ENCODE data around the gene SLC26A4. TPM values are rescaled to one million over a fixed set of nuclear protein-coding genes. Genes with fewer than 3 reads are reported as not detected.

SLC26A4 gene
- polyA plus RNA-seq, 1 donor = 0.79 TPM

DNA sequence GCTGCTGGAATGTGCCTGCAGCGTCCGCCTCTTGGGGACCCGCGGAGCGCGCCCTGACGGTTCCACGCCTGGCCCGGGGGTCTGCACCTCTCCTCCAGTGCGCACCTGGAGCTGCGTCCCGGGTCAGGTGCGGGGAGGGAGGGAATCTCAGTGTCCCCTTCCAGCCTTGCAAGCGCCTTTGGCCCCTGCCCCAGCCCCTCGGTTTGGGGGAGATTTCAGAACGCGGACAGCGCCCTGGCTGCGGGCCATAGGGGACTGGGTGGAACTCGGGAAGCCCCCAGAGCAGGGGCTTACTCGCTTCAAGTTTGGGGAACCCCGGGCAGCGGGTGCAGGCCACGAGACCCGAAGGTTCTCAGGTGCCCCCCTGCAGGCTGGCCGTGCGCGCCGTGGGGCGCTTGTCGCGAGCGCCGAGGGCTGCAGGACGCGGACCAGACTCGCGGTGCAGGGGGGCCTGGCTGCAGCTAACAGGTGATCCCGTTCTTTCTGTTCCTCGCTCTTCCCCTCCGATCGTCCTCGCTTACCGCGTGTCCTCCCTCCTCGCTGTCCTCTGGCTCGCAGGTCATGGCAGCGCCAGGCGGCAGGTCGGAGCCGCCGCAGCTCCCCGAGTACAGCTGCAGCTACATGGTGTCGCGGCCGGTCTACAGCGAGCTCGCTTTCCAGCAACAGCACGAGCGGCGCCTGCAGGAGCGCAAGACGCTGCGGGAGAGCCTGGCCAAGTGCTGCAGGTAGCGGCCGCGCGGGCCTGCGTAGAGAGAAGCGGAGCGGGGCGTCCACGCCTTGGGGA is 645 bp downstream of the SLC26A4 start:
- DNase-seq = peak; percentile 31

DNA sequence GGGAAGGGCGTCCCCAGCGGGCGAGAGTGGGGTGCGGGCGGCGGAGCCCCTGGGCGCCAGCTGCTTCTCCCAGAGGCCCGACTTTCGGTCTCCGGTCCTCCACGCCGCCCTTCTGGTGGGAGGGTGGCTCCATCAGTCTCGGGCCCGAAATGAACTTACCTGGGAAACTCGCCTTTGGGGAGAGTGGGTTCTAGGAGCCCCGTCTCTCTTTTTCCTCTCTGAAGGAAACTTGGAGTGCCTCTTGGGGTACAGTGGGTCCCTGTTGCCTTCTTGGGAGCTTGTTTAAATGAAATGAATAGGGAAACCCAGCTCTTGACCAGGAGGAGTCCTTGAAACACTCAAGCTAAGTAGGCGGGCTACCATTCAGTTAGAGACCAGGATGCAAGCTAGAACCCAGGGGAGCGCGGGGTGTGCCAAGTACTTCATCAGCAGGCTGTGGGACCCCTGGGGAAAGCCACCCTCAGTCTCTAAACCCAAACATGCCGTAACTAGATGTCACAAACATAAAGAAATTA is 1.3 kb downstream of the SLC26A4 start:
- DNase-seq = no peak

DNA sequence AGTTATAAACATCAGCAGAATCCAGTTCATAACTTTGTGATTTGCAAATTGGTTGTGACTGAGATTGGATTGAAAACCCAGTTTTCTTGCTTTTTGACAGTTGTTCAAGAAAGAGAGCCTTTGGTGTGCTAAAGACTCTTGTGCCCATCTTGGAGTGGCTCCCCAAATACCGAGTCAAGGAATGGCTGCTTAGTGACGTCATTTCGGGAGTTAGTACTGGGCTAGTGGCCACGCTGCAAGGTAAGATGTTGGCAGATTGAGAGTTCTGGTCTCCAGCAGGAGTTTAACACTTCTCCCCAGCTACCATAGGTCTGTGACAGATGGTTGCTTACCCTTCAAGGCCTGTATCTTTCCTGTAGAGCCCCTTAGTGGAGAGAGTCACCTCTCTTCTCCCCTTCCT is 2.6 kb downstream of the SLC26A4 start:
- DNase-seq = no peak

DNA sequence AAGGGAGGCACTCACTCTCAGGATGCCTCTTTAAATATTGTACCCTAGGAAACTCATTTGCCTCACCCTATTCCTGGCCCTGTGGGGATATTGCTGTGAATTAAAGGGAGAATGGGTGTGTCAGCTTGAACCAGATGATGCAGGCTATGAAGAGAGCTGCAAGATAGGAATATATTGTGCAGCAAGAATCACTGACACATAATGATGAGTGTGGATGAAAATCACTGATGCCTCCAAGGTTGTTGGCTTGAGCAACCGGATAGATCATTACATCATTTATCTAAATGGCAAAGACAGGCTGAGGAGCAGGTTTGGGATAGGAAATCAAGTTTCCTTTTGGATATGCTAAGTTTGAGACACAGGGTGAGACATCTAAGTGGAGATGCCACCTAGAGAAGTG is 6.2 kb downstream of the SLC26A4 start:
- DNase-seq = no peak

DNA sequence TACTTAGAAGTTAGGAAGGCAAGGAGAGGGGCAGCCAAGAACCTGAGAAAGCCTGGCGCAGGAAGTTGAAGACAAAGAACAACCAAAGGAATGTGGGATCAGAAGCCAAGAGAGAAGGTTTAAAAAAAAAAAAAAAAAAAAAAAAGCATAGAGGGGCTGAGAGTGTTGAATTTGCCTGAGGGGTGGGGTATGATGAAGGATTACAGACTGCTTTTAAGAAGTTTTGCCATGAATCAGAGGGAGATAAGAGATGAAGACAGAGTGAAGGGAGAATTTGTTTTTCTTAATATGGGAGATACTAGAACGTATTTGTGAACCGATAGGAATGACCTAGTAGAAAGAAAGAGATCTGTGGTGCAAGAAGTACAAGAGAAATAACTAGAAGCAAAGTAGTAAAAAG is 6.7 kb downstream of the SLC26A4 start:
- no peak for DNase-seq

DNA sequence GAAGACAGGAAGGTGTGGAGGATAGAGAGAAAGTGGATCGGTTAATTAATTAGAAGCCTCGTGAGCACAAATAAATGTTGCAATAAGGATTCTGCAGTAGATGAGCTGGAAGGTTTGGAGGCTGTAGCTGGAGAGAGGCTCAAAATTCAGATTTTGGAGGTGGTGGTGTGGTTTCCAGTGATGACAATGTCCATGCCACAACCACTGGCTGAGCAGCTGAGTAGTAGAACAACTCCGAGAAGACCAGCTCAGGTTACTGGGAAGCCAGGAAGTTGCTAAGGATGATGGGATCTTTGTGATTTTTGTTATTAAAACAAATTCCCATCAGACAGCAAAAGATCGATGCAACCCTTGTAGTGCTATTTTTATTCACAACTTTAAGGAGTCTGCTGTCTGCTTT is 7.7 kb downstream of the SLC26A4 start:
- no peak for DNase-seq

DNA sequence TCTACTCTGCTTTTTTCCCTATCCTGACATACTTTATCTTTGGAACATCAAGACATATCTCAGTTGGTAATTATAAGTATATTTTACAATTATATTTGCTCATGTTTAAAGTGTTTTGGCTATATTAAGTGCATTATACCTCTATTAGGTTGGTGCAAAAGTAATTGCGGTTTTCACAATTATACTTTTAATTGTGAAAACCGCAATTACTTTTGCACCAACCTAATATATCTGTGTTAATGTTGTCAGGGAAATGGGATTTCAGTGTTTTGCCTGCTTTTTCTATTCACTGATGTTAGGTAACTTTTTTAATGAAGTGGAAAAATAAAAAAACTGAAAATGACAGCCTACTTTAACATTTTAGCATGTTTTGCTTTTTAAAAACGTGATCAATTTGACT is 11.6 kb downstream of the SLC26A4 start:
- DNase-seq = no peak

DNA sequence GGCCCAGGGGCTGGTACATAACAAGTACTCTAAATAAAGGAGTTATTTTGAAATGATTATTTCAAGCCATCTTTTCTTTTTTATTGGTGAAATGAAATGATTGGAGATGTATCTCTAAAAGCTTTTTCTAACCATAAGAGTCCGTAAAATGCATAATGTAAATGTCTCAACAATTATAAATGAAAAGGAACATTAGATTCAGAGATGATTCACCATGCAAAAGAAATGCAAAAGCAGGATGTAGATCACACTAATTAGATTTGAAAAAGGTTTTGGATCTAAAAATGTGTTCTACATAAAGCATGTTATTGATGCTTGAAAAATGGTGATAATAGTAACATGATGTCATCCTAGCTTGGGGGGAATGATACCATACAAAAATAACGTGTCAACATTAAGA is 15.6 kb downstream of the SLC26A4 start:
- no peak for DNase-seq

DNA sequence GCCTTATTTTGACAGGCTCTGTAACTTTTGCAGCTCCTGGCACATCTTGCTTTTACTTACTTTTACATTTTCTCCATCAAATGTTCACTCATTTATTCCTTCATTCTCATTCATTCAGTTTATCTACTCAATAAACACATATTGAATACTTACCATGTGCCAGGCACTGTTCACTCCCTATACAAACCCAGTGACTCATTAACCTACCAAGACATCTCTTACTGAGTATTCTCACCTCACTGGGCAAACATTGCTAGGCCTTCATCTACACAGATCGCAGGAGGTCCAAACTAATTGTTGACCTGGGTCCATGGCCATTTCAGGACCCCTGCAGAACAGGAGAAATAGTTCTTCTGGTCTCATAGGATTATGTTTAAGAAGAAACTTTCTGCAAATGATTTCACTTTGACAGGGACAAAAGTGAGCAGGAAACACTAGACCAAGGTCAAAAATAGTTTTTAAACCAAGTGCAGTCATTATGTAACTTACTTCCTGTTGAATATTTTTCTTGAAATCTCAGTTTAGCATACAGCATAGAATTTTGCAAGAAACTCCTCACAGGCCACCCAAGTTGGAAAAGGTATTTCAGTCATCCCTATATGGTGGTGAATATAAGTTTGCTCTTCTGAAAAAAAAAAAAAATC is 17.6 kb downstream of the SLC26A4 start:
- no peak for DNase-seq

DNA sequence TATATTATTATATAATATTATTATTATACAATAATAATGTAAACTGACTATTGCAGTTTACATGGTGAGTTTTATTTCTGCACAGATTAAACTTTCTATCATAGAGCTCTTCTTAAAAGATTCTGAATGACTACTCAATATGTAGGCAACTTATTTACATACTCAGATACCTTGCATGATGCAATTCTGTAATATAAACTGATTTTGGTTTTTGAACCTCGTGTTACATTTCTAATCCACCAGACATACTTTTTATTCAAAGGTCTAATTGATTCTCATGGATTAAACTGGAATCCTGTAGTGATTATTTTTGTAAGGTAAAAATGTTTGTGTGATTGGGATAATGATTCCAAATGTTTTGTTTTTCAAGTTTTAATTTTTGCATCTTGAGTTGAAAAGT is 19.9 kb downstream of the SLC26A4 start:
- no peak for DNase-seq

DNA sequence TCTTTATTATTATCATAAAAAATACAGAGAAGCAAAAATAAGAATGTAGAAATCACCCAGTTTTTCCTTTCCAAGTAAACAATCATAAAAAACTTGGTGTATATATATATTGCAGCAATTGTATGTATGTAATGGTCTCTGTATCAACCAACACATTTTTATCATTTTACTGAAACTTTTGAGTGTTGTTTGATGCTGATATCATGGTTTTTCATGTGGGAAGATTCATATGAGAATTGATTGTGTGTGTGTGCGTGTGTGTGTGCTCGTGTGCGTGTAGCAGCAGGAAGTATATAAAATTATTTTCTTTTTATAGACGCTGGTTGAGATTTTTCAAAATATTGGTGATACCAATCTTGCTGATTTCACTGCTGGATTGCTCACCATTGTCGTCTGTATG is 22.3 kb downstream of the SLC26A4 start:
- DNase-seq = no peak

DNA sequence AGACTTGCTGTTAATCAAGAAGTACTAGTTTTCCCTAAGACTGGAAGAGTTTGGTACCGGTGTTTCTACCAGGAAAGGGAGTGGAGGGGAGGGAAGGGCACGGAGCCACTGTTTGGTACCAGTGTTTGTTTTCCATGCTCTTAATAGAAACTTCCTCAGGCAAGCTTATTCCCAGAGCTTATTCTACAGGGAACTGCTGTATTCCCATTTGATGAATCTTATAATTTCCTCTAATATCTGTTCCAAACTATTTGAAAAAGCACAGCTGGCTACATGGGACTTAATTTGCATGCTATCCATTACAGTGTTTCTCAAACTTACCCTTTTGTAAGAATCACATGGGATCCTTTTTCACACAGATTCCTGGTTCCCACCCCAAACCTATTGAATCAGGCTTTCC is 23.7 kb downstream of the SLC26A4 start:
- no peak for DNase-seq

DNA sequence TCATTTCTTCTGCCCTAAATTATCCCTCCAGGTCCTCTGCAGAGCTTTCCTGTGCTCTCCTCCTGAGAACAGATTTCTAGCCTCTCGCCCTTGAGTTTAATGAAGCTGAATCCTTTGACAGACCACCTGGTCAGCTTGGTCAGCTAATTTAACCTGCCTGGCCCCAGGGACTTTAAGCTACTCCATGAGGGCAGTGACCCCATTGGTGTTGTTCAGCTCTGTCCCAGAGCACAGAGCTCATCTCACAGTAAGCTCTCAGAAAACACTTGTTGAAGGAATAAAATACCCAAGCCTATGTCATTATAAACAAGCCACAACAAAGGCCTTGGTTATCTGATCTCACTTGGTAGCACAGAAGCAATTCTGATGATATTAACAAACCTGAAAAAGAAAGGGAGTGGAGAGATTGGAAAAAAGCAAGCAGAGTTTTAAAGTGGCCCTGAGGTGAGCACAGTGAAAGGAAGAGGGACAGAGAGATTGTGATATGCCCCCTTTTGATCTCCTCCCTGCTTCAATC is 24.4 kb downstream of the SLC26A4 start:
- no peak for DNase-seq

DNA sequence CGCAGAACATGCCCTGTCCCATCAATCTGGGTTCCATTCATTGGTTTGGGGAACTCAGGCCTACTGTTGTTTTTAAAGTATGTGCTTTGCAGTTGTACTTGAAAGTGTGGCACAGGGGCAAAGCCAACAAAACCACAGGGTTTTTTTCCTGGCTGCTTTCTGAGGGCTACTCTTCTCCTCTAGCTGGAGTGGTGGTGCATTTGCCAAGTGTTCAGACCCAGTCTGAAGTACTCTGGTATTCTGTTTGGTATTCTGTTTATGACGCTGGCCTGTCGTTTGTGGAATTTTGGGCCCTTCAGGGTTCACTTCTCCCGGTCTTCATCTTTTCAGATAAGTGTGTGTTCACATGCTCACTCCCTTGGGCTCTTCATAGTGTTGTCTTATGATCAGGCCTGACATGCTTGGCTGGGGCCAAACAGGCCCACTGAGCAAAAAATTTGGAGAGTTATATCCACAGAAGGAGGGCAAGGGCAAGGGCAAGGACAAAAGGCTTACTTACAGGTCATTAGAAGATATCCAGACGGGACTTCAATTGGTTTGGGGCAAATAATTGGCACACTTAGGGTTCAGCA is 26.3 kb downstream of the SLC26A4 start:
- no peak for DNase-seq

DNA sequence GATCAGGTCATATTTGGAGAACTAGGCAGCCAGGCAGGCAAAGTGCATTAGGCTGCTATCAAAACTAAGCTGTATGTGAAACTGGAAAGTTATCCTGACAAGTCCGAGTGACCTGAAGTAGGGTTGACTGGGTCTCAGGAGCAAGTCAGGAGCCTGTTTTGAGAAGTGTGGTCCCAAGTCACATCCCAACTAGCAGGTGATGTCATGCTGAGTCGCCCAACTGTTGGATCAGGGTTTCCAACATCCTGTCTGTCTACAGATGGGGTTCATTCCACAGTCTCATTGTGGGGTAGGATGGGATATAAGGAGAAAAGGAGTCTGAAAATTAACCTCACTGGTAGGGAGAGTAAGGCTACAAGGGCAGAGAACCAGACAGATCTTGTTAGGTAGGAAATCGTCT is 27.0 kb downstream of the SLC26A4 start:
- DNase-seq = no peak

DNA sequence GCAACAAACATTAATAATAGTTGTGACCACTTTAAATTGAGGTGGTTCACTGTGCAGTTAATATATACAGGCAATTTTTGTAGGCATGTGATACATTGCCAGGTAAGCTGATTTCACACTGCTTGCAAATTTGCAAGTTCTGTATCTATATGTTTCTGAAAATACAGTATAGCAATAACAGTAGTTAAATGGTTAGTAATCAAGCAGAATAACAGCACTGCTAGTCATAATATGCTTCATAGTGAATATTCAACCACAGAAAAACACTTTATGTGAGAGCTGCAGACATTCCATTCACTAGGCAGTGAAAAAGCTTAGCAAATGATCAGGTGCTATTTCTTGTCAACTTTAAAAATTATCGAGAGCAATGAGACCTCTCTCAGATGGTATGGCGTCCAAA is 28.9 kb downstream of the SLC26A4 start:
- no peak for DNase-seq

DNA sequence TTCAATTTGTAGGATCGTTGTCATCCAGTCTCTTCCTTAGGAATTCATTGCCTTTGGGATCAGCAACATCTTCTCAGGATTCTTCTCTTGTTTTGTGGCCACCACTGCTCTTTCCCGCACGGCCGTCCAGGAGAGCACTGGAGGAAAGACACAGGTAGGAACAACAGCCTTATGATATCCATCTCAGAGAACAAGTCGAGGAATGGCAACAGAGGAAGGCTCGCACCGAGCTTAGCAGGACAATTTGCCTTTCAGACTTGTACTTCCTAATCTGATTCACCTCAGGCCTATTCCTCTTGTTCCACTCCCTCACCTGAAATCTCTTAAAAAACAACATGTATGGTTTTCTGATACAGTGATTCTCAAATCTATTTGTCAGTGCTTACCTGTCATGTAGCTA is 29.5 kb downstream of the SLC26A4 start:
- no peak for DNase-seq

DNA sequence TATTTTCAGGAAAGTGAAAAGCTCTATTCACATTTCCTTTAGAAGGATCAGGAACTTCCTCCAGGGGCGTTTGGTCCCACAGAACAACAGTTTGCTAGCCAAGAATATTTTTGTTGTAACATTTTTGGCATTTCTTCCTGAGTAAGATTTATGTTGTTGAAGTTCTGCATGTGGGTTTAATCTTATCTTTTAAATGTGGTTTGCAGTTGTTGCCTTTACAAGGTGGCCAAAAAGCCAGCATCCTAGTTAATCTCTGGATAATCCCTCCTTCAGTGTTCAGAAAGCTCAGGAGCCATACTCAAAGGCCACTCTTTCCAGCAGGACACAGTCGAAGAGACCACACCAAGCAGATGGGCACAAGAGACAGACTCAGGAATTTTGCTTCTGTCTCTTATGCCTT is 30.0 kb downstream of the SLC26A4 start:
- DNase-seq = no peak

DNA sequence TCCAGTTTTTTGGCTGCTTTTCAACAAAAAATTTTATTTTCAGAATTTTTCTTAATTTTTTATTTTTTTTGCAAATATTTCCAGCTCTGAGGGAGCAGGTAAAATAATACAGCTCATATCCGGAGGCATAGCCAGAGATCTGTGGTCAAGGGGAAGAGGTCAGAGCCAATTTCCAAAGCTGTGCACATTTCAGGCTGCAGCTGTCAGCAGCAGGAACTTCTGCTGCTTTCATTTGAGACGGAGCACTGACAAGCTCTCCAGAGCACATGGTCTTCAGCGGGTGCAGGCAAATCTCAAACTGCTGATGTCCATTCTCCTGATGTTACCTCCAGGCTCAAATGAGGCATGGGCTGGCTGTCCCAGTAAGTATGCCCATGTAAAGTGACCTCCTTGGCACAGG is 31.1 kb downstream of the SLC26A4 start:
- DNase-seq = no peak

DNA sequence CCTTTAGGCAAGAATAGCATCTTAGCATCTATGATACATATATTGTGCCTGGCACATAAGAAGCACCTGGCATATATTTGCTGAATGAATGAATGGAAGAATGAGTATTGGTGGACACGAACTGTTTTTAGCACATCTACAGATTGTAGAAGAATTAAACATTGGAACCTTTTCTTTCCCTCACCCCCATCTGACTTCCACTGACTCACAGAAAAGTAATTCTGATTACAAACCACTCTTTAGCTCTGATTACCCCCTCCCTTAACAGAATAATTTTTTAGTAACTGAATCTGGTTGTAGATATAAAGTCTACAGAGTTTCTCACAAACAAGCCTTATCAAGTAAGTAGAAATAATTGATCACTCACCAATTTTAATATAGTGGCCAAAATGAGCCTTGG is 31.9 kb downstream of the SLC26A4 start:
- DNase-seq = no peak

DNA sequence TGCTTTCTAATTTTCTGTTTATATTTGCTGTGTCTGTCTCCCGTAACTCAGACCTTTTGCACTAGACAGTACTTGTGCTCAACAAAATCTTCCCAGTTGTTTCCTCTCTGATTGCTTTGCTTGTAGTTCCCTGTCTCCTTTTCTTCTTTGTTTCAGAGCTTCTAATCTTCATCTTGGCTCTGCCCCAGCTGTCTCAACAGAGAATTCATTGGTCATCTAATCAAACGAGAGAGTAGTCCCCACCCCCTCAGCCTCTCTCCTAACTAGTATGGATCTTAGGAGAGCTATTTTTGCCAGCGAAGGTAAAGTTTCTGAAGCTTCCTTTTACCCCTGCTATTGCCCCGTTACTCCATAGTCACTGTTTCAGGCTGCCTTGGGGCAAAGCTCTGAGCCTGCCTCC is 32.8 kb downstream of the SLC26A4 start:
- DNase-seq = no peak

DNA sequence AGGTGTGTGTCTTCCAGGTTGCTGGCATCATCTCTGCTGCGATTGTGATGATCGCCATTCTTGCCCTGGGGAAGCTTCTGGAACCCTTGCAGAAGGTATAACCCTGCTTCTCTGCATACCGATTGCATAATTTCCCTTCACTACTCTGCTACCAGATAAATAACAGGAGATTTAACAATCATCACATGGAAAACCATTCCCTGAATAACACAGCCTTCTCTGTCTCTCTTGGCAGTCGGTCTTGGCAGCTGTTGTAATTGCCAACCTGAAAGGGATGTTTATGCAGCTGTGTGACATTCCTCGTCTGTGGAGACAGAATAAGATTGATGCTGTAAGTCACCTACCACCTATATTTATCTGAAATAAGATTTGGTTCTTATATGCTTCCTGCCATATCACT is 33.8 kb downstream of the SLC26A4 start:
- DNase-seq = no peak

DNA sequence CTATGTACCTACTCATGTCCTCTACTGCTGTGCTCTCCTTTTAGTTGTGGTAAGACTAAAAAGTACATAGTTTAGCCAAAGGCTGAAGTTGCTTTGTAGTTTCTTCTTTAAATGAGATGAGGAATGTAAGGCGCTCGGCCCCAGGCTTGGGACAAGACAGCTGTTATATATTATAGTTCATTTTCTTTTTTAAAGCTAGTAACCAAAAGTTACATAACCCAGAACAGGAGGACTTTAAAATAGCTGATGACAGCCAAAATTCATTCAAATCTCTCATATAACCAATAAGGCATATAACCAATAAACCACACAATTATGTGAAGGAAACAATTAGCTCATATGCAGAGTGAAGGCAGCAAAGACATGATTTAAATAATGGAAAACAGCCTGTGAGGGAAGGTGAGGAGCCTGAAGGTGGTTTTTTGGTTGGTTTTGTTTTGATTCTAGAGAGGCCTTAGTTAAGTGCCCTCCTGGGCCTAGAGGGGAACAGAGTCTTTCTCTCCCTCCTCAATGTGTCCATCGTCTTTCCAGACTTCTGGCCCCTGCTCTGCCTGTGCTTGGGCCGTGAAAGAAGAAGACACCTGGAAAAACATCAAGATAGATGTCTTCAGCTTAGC is 35.8 kb downstream of the SLC26A4 start:
- DNase-seq = no peak

Measured in hindlimb muscle (tissue), 1 donor.